Central memory CD8-positive, alpha-beta T cell (primary cell): ENCODE results near the gene HS6ST2.

Source experiments
- ATAC-seq: fragments of 150-1000 bp; cut with Tn5 transposase; replicated peaks from 2 replicates; pipeline ENCODE4 v1.10.0; 2022; ENCODE audit warnings: mild to moderate bottlenecking, moderate FRiP score, moderate number of reproducible peaks; ENCODE audit not compliant: poor library complexity, severe bottlenecking; ENCODE audit errors: extremely low read depth
- DNase-seq, 2 donors: peaks; one replicate each; pipeline ENCODE4 v3.0.0; 2021; ENCODE audit warnings: low spot score in 2 of 2
- H3K27ac Mint-ChIP-seq: one replicate; pipeline ENCODE4 v1.8.0; 2022; ENCODE audit warnings: low read depth, mild to moderate bottlenecking, moderate library complexity, mixed read lengths
- H3K27me3 Mint-ChIP-seq: one replicate; pipeline ENCODE4 v1.8.0; 2022; ENCODE audit warnings: mixed read lengths
- H3K36me3 Mint-ChIP-seq: one replicate; pipeline ENCODE4 v1.8.0; 2022; ENCODE audit warnings: mild to moderate bottlenecking, moderate library complexity, mixed read lengths; ENCODE audit not compliant: insufficient read depth
- H3K4me1 Mint-ChIP-seq: one replicate; pipeline ENCODE4 v1.8.0; 2022; ENCODE audit warnings: mixed read lengths
- H3K4me3 Mint-ChIP-seq: one replicate; pipeline ENCODE4 v1.8.0; 2022; ENCODE audit warnings: mild to moderate bottlenecking, moderate library complexity, mixed read lengths
- H3K9me3 Mint-ChIP-seq: one replicate; pipeline ENCODE4 v1.8.0; 2022; ENCODE audit warnings: mixed read lengths

The HS6ST2 gene

GRCh38 chrX:132692526-132692925 is 265.9 kb downstream of the HS6ST2 start:
- Mint-ChIP-seq H3K9me3 (no peaks in the 10 kb centered on the region), H3K27ac (no peak overlapping the region), H3K4me3 (no peak overlapping the region), H3K4me1 (peaks cover 20% of the 10 kb centered on the region), H3K27me3 (peaks cover 41% of the 10 kb centered on the region), H3K36me3 (peaks cover 1% of the 10 kb centered on the region)
- no peak for ATAC-seq
- DNase-seq, result no peak

DNA sequence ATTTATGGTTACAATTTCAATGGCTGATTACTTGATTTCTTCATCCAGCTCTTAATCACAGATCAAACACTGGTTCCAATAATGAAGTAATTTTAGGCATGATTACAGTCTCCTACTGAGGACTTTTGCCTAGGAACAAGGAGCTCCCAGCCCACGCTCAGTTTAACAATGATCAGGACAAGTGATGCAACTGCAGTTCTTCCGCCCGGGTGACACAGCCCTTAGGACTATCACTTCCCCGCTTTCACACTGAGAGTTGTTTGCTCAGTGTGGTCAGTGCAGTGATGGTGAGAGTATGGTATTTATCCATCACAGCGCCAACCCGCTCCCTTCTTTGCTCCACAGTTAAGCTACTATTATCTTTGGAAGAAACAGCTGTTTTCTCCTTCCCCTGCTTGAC is 266.4 kb downstream of the HS6ST2 start:
- no peak for DNase-seq
- H3K27ac Mint-ChIP-seq, result no peak overlapping the region
- H3K9me3 Mint-ChIP-seq, result no peaks in the 10 kb centered on the region
- H3K36me3 Mint-ChIP-seq, result peaks cover 1% of the 10 kb centered on the region
- no peak overlapping the region for H3K4me3 Mint-ChIP-seq
- peaks cover 37% of the 10 kb centered on the region for H3K27me3 Mint-ChIP-seq
- peaks cover 20% of the 10 kb centered on the region for H3K4me1 Mint-ChIP-seq
- no peak for ATAC-seq

- Mint-ChIP-seq H3K36me3 (peaks cover 1% of the 10 kb centered on the region), H3K9me3 (no peaks in the 10 kb centered on the region), H3K4me3 (no peak overlapping the region), H3K4me1 (peaks cover 20% of the 10 kb centered on the region), H3K27me3 (peaks cover 31% of the 10 kb centered on the region), H3K27ac (no peak overlapping the region)
- DNase-seq (no peak), ATAC-seq (no peak)
These were observed 268.5 kb downstream of the HS6ST2 start for GRCh38 chrX:132689612-132690563.

DNA sequence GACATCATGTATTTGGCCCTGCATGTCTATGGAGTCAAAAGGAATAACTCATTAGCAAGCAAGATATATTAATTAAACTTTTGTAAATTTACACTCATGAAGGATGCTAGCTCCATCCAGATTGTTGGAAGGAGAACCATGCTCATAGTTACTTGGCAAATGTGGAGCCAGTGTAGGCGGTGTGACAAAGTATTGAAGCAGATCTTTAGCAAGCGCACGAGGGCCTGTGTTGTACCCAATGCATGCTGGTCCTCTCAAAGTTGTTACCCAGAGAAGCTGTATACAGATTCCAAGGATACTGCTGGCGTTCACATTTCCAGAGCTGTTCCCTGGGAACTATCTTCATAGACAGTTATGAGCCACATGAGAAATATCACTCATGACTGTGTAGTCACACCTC is 273.2 kb downstream of the HS6ST2 start:
- H3K36me3 Mint-ChIP-seq, result no peaks in the 10 kb centered on the region
- no peaks in the 10 kb centered on the region for H3K4me1 Mint-ChIP-seq
- no peaks in the 10 kb centered on the region for H3K9me3 Mint-ChIP-seq
- ATAC-seq (no peak), DNase-seq (no peak)
- H3K27ac Mint-ChIP-seq, result no peak overlapping the region
- no peaks in the 10 kb centered on the region for H3K27me3 Mint-ChIP-seq
- no peak overlapping the region for H3K4me3 Mint-ChIP-seq

- H3K36me3 Mint-ChIP-seq, result no peaks in the 10 kb centered on the region
- no peak overlapping the region for H3K27ac Mint-ChIP-seq
- H3K9me3 Mint-ChIP-seq, result peaks cover 7% of the 10 kb centered on the region
- H3K27me3 Mint-ChIP-seq, result no peaks in the 10 kb centered on the region
- peak overlapping the region; percentile 51 for H3K4me3 Mint-ChIP-seq
- peaks cover 5% of the 10 kb centered on the region for H3K4me1 Mint-ChIP-seq
- ATAC-seq (peak; percentile 73), DNase-seq (no peak)
These were observed 281.2 kb downstream of the HS6ST2 start for GRCh38 chrX:132677233-132677716.

GRCh38 chrX:132676561-132677186 is 281.8 kb downstream of the HS6ST2 start:
- ATAC-seq (peak; percentile 49), DNase-seq (no peak)
- no peaks in the 10 kb centered on the region for H3K36me3 Mint-ChIP-seq
- H3K27me3 Mint-ChIP-seq, result no peaks in the 10 kb centered on the region
- peaks cover 7% of the 10 kb centered on the region for H3K9me3 Mint-ChIP-seq
- H3K27ac Mint-ChIP-seq, result no peak overlapping the region
- H3K4me1 Mint-ChIP-seq, result peaks cover 5% of the 10 kb centered on the region
- H3K4me3 Mint-ChIP-seq, result peak overlapping the region; percentile 51

- no peak for ATAC-seq
- Mint-ChIP-seq H3K4me3 (no peak overlapping the region), H3K27ac (no peak overlapping the region), H3K9me3 (peaks cover 7% of the 10 kb centered on the region), H3K36me3 (no peaks in the 10 kb centered on the region), H3K4me1 (peaks cover 5% of the 10 kb centered on the region), H3K27me3 (no peaks in the 10 kb centered on the region)
- no peak for DNase-seq
These were observed 282.3 kb downstream of the HS6ST2 start for GRCh38 chrX:132676102-132676501.

DNA sequence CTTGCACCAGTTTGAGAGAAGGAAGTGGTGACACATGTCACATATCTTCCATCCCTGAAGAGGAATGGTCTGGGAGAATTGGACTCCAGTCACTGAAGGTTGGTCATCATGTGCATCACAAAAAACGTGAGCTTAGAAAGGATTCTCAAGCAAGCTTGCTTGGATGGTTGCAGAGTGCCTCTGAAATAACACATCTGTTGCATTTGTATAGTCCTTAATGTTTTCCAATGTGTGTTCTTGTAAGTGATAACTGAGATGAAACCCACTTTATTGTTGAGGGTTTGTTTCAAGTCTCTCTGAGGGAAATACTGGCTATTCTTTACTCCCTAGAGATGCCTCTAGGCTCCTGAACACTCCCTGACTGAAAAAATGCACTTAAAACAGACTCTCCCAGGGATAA is 285.1 kb downstream of the HS6ST2 start:
- ATAC-seq, result no peak
- Mint-ChIP-seq H3K27ac (no peak overlapping the region), H3K9me3 (no peaks in the 10 kb centered on the region), H3K36me3 (no peaks in the 10 kb centered on the region), H3K4me1 (peaks cover 5% of the 10 kb centered on the region), H3K4me3 (no peak overlapping the region), H3K27me3 (no peaks in the 10 kb centered on the region)
- DNase-seq, result no peak

DNA sequence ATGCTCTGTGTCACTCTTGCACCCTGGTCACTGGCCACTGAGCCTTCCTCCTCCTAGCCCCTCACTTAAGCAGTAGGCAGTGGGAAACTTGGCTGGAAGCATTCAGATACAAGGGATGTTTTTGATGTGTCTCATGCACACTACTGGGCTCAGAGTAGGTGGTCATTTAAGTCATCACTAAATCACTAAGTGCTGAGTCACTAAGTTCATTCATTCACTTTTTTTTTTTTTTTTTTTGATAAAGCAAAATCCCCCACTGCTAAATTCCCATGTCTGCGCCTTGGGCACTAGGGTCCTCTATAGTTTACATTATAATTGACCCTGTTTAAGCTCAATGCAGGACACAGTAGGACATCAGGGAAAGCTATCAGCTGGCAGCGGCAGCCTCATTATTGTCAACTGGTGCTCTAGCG is 287.2 kb downstream of the HS6ST2 start:
- Mint-ChIP-seq H3K36me3 (no peaks in the 10 kb centered on the region), H3K27me3 (no peaks in the 10 kb centered on the region), H3K27ac (no peak overlapping the region), H3K4me1 (no peaks in the 10 kb centered on the region), H3K9me3 (no peaks in the 10 kb centered on the region), H3K4me3 (no peak overlapping the region)
- ATAC-seq (no peak), DNase-seq (no peak)

DNA sequence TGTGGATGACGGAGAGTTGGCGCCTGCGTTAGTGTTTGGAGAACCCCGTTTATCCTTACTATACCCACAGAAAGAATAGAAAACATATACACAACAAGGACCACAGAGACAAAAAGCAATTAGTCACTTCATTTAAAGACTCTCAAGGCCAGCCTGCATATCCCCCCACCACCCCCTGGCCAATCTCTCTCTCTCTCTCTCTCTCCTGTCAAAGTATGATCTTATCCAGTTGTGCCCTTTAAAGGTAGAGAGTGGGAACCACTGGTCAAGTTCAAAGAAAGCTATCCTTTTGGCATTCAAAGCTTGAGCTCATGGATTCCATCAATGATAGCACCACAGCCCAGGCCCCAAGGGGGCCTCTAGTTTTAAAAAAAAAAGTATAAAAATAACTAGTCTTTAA is 289.3 kb downstream of the HS6ST2 start:
- DNase-seq (no peak), ATAC-seq (no peak)
- no peaks in the 10 kb centered on the region for H3K27me3 Mint-ChIP-seq
- no peak overlapping the region for H3K27ac Mint-ChIP-seq
- no peak overlapping the region for H3K4me3 Mint-ChIP-seq
- no peaks in the 10 kb centered on the region for H3K9me3 Mint-ChIP-seq
- H3K4me1 Mint-ChIP-seq, result no peaks in the 10 kb centered on the region
- no peaks in the 10 kb centered on the region for H3K36me3 Mint-ChIP-seq

DNA sequence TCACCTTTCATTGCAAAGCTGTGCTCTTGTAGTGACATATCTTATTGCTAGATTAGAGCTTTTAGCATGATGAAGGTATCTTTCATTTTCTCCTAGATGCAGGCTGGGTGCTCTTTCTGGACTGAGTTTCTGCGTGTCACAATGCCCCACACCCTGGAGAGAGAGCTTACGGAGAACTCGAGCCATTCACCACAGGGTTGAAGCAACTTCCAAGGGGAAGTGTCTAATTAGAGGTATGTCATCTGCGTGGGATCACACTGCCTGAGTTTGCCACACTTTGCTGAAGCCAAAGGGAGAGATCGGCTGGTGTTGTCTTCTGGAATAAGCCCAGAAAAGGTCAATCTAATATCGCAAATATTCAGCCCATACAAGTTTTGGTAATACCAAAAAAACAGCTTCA is 290.3 kb downstream of the HS6ST2 start:
- no peaks in the 10 kb centered on the region for H3K36me3 Mint-ChIP-seq
- DNase-seq (no peak), ATAC-seq (no peak)
- no peaks in the 10 kb centered on the region for H3K27me3 Mint-ChIP-seq
- no peak overlapping the region for H3K27ac Mint-ChIP-seq
- H3K4me1 Mint-ChIP-seq, result no peaks in the 10 kb centered on the region
- H3K4me3 Mint-ChIP-seq, result no peak overlapping the region
- H3K9me3 Mint-ChIP-seq, result no peaks in the 10 kb centered on the region

DNA sequence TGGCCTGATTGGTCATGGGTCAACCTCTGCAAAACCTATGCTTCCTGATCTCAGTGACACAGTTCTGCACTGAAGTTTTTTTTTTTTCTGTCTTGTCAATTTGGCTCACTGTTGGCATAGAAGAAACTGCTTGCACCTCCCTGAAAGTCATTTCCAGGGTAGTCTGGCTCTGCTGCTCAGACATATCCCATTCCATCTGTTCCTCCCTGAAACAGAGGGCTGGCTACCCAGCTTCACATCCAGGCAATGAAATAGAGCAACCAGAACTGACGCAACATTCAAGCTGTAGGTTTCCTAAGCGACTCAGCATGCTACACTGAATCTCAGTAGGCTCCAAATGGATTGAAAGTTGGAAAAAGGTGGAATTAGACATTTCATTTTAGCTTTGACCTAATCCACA is 292.8 kb downstream of the HS6ST2 start:
- ATAC-seq, result no peak
- no peaks in the 10 kb centered on the region for H3K4me1 Mint-ChIP-seq
- no peak for DNase-seq
- H3K27me3 Mint-ChIP-seq, result peaks cover 10% of the 10 kb centered on the region
- no peaks in the 10 kb centered on the region for H3K9me3 Mint-ChIP-seq
- no peaks in the 10 kb centered on the region for H3K36me3 Mint-ChIP-seq
- H3K4me3 Mint-ChIP-seq, result no peak overlapping the region
- H3K27ac Mint-ChIP-seq, result no peak overlapping the region

DNA sequence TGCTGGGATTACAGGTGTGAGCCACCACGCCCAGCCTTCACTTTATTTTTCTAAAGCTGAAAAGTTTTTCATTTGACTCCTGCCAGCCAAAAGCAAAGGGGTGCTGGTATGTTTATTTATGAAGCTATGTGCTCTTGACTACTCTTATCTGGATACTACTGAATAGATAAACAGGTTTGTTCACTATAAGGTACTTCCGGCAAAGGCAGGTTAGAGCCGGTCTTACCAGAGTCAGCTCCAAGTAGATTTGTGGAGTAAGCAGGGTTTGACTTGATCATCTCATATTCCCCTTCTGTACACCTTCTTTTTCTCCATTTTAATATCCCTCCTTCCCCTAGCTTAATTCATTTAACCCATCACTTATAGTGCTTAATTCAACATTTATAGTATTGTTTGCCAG is 294.2 kb downstream of the HS6ST2 start:
- H3K27ac Mint-ChIP-seq, result no peak overlapping the region
- peaks cover 10% of the 10 kb centered on the region for H3K27me3 Mint-ChIP-seq
- ATAC-seq (no peak), DNase-seq (no peak)
- H3K9me3 Mint-ChIP-seq, result no peaks in the 10 kb centered on the region
- no peaks in the 10 kb centered on the region for H3K4me1 Mint-ChIP-seq
- H3K4me3 Mint-ChIP-seq, result no peak overlapping the region
- no peaks in the 10 kb centered on the region for H3K36me3 Mint-ChIP-seq
